PC-3 (cell line): ENCODE measurements around the gene TAS2R39.

Source experiments
- EZH2 ChIP-seq: fragments of 300-600 bp; sonication (generic); IDR thresholded peaks from one replicate; pipeline ENCODE4 v1.6.1; 2017; ENCODE audit warnings: antibody characterized with exemption, mild to moderate bottlenecking, low read length; ENCODE audit not compliant: unreplicated experiment
- EZH2phosphoT487 ChIP-seq: fragments of 300-600 bp; sonication (generic); IDR thresholded peaks from 2 replicates; pipeline ENCODE4 v1.6.1; 2018; ENCODE audit warnings: mild to moderate bottlenecking, antibody characterized with exemption, low read length, borderline replicate concordance
- TF ChIP-seq, protein P1 (sequence below): fragments of 300-600 bp; sonication (generic); conservative IDR thresholded peaks from 2 replicates; pipeline ENCODE4 v1.5.1; 2017; ENCODE audit warnings: antibody characterized with exemption, low read depth, mild to moderate bottlenecking, low read length

DNA sequence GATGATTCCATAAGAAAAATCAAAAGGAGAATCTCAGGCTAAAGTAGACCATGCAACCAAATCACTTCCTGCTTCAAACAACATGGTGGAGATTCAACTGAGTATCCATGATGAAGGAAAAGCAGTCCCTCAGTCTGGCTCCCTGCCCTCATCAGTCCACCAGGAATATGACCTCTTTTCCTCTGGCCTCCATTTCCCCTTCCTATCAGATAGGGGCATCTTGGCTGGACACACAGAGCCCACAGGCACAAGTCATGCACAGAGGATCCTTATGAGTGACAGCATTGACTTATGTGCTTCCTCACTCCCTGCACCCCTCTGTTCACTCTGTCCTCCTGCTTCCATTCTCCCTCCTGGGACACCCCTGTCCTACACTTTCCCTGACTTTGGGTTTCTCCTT is 34.6 kb upstream of the TAS2R39 start:
- TF ChIP-seq, protein P1, sequence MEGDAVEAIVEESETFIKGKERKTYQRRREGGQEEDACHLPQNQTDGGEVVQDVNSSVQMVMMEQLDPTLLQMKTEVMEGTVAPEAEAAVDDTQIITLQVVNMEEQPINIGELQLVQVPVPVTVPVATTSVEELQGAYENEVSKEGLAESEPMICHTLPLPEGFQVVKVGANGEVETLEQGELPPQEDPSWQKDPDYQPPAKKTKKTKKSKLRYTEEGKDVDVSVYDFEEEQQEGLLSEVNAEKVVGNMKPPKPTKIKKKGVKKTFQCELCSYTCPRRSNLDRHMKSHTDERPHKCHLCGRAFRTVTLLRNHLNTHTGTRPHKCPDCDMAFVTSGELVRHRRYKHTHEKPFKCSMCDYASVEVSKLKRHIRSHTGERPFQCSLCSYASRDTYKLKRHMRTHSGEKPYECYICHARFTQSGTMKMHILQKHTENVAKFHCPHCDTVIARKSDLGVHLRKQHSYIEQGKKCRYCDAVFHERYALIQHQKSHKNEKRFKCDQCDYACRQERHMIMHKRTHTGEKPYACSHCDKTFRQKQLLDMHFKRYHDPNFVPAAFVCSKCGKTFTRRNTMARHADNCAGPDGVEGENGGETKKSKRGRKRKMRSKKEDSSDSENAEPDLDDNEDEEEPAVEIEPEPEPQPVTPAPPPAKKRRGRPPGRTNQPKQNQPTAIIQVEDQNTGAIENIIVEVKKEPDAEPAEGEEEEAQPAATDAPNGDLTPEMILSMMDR = no peak
- TF ChIP-seq EZH2phosphoT487 = no peak
- no peak for TF ChIP-seq EZH2
